Upper lobe of right lung (tissue), 1 donor: ENCODE results near the gene LY6G6F. TPM values are rescaled to one million over a fixed set of nuclear protein-coding genes. Genes with fewer than 3 reads are reported as not detected.

Experiments
- ATAC-seq: fragments of 200-7000 bp; cut with Tn5 transposase; one replicate; pipeline ENCODE4 v1.9.1; 2020; ENCODE audit warnings: mild to moderate bottlenecking, moderate library complexity
- DNase-seq: peaks from one replicate; pipeline ENCODE4 v3.0.0-alpha.2; 2020
- H3K27ac ChIP-seq: fragments of 200-600 bp; one replicate; pipeline ENCODE4 v1.8.0; 2022
- H3K27me3 ChIP-seq: fragments of 200-600 bp; one replicate; pipeline ENCODE4 v1.8.0; 2022; ENCODE audit warnings: mild to moderate bottlenecking
- H3K36me3 ChIP-seq: fragments of 200-600 bp; one replicate; pipeline ENCODE4 v1.8.0; 2022
- H3K4me1 ChIP-seq: fragments of 200-600 bp; one replicate; pipeline ENCODE4 v1.8.0; 2022
- H3K4me3 ChIP-seq: fragments of 200-600 bp; one replicate; pipeline ENCODE4 v1.8.0; 2022; ENCODE audit warnings: mild to moderate bottlenecking
- H3K9me3 ChIP-seq: fragments of 200-600 bp; one replicate; pipeline ENCODE4 v1.8.0; 2022
- CTCF ChIP-seq: fragments of 200-600 bp; IDR thresholded peaks from one replicate; pipeline ENCODE4 v1.8.0; 2022; ENCODE audit warnings: antibody characterized with exemption
- intact Hi-C: fragments of 100-400 bp; cut with DNase I; formaldehyde crosslinking; loops from one replicate; pipeline ENCODE4 v1.11.0; 2022
- total RNA-seq: library from RNA; stranded (reverse); fragmentation: NEBNext Ultra II Directional; extraction: Animal tissue kit (Norgen Biotek cat#: 25700); gene quantifications from one replicate; pipeline ENCODE4 v1.2.1, GENCODE V29; 2021
- donor health status: DM: no; HTN: yes; CAD: no; lungs with severe emphysema.

The LY6G6F gene
- total RNA-seq, 1 donor from 2014 or later = not detected

- intact Hi-C loops = no loop called here
- H3K4me1 ChIP-seq = no peaks in the 10 kb centered on the region
- TF ChIP-seq CTCF = no peak
- H3K36me3 ChIP-seq = no peaks in the 10 kb centered on the region
- ATAC-seq = no peak
- no peak for DNase-seq
- H3K4me3 ChIP-seq = no peak overlapping the region
- H3K27ac ChIP-seq = no peak overlapping the region
- H3K27me3 ChIP-seq = no peaks in the 10 kb centered on the region
- H3K9me3 ChIP-seq = no peaks in the 10 kb centered on the region
Measured at GRCh38 chr6:31717499-31718222, 11.0 kb downstream of the LY6G6F start.

- Histone ChIP-seq H3K4me3 (no peak overlapping the region), H3K27me3 (no peaks in the 10 kb centered on the region), H3K4me1 (no peaks in the 10 kb centered on the region), H3K9me3 (no peaks in the 10 kb centered on the region), H3K36me3 (no peaks in the 10 kb centered on the region), H3K27ac (peak overlapping the region; percentile 30)
- ATAC-seq = peak; percentile 76
- no peak for DNase-seq
- intact Hi-C loops = no loop called here
- TF ChIP-seq CTCF = no peak
Measured at GRCh38 chr6:31718265-31718664, 11.6 kb downstream of the LY6G6F start.

- intact Hi-C loops = no loop called here
Measured at GRCh38 chr6:31719001-31719400, 12.3 kb downstream of the LY6G6F start.

GRCh38 chr6:31720196-31720770 is 13.6 kb downstream of the LY6G6F start:
- TF ChIP-seq CTCF = no peak
- no peak overlapping the region for H3K27ac ChIP-seq
- H3K9me3 ChIP-seq = no peaks in the 10 kb centered on the region
- H3K27me3 ChIP-seq = no peaks in the 10 kb centered on the region
- no peak for DNase-seq
- ATAC-seq = no peak
- no peak overlapping the region for H3K4me3 ChIP-seq
- no peaks in the 10 kb centered on the region for H3K4me1 ChIP-seq
- intact Hi-C loops = no loop called here
- no peaks in the 10 kb centered on the region for H3K36me3 ChIP-seq

More at GRCh38 chr6:31719001-31719400, 12.3 kb downstream of the LY6G6F start:
- Histone ChIP-seq H3K27me3 (no peaks in the 10 kb centered on the region), H3K4me3 (no peak overlapping the region), H3K36me3 (no peaks in the 10 kb centered on the region), H3K9me3 (no peaks in the 10 kb centered on the region), H3K4me1 (no peaks in the 10 kb centered on the region), H3K27ac (peak overlapping the region; percentile 30)
- no peak for DNase-seq
- TF ChIP-seq CTCF = no peak
- ATAC-seq = no peak

GRCh38 chr6:31721351-31722020 is 14.8 kb downstream of the LY6G6F start, which contains the start of gene LY6G6C:
Gene LY6G6C (minus strand): TSS chr6:31721746. CDS start chr6:31721679, 67 bp downstream.
- no peak for ATAC-seq
- intact Hi-C loops = no loop called here
- DNase-seq = no peak
- Histone ChIP-seq H3K36me3 (no peaks in the 10 kb centered on the region), H3K4me1 (peaks cover 9% of the 10 kb centered on the region), H3K27me3 (no peaks in the 10 kb centered on the region), H3K27ac (no peak within 1 kb of the TSS), H3K9me3 (no peaks in the 10 kb centered on the region), H3K4me3 (no peak within 1 kb of the TSS)
- TF ChIP-seq CTCF = no peak
